Hematopoietic multipotent progenitor cell treated with erythropoietin and hydrocortisone succinate and interleukin-3 and kit ligand, for 8 days (in vitro differentiated cells): ENCODE data around the gene EMB.
"Not testable (repeated sequence)": the region's sequence is repeated elsewhere in the genome, so short reads cannot be mapped to it uniquely, and the experiment has no call there.

Experiments used
- DNase-seq: peaks from one replicate; pipeline ENCODE4 v3.0.0-alpha.2; 2015

Gene EMB

DNA sequence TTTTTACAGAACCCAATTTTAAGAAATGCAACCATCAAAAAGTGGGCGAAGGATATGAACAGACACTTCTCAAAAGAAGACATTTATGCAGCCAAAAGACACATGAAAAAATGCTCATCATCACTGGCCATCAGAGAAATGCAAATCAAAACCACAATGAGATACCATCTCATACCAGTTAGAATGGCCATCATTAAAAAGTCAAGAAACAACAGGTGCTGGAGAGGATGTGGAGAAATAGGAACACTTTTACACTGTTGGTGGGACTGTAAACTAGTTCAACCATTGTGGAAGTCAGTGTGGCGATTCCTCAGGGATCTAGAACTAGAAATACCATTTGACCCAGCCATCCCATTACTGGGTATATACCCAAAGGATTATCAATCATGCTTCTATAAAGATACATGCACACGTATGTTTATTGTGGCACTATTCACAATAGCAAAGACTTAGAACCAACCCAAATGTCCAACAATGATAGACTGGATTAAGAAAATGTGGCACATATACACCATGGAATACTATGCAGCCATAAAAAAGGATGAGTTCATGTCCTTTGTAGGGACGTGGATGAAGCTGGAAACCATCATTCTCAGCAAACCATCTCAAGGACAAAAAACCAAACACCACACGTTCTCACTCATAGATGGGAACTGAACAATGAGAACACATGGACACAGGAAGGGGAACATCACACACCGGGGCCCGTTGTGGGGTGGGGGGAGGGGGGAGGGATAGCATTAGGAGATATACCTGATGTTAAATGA is 19.7 kb downstream of the EMB start:
- not testable (repeated sequence) for DNase-seq

DNA sequence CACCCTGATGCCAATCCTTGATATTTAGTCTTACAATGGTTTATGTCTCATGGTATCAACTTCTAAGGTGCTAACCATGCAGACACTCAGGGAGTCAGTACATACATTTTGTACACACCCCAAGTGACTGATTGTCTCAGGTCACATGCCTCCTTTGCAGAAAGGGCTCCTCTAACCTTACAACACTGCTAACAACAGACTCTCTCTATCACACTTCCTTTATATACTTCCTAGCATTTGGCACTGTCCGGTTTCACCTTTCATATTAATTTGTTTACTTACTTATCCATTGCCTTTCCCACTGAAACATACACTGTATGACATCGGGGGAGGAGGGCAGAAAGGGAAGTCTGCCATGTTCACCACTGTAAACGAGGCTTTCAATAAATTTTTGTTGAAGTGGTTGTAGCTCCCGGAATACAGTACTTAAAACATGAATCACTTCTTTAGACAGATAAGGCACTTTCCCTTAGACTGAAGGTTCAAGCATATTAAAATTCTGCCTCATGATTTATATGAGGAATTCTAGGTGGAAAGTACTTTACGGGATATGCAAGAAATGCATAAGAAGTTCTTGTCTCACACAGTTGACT is 20.6 kb downstream of the EMB start:
- no peak for DNase-seq

DNA sequence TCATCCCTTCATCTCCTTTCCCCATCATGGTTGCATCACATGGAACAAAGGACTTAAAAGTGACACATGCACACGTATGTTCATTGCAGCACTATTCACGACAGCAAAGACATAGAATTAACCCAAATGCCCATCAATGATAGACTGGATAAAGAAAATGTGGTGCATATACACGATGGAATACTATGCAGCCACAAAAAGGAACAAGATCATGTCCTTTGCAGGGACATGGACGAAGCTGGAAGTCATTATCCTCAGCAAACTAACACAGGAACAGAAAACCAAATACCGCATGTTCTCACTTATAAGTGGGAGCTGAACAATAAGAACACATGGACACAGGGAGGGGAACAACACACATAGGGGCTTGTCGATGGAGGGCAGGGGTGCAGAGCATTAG is 21.4 kb downstream of the EMB start:
- DNase-seq: not testable (repeated sequence)

DNA sequence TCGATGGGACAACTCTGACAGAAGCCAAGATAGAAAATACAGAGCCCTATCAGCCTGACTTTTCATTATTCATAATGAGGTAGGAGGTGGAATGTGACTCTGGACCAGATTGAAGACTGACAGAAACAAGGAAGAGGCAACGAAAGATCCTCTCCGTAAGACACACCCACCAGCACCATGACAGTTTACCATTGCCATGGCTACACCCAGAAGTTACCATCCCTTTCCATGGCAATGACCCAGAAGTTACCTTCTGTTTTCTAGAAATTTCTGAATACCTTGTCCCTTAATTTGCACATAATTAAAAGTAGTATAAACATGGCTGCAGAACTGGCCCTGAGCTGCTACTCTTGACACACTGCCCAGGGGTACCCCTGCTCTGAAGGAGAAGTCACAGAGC is 24.5 kb downstream of the EMB start:
- DNase-seq: not testable (repeated sequence)

DNA sequence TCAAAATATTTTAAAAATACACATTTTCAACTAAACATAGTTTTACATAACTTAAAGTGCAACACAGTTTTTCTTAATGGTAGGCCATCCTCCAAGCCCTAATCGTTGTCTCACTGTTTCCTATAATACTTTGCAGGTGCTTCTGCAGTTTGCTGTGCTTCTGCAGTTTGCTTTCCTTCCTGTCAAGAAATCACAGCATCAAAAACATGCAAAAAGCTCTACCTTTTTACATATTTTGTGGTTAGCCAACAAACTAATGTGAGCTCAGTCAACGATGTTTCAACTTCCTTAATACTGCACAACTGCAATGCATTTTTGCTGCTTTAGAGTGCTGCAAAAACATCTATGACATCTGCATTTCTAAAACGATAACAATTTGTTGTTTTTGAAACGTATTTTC is 25.2 kb downstream of the EMB start:
- no peak for DNase-seq

DNA sequence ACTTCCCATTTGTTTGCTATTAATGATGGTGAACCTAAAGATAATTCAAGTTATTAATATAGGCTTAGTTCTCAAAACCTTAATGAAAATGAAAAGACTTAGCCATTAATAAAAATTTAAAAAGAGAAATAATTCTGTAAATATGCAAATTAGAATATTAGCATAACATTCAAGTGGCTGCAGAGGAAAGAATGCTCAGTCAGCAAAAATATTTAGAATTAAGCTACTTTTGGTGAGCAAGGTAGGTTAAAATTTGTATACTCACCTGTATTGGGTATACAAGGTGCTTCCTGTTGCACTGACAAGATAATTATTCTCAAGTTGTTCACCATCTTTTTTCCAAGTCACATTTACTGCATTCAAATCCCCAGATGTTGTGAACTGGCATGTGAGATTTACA is 30.2 kb downstream of the EMB start:
- DNase-seq: not testable (repeated sequence)

DNA sequence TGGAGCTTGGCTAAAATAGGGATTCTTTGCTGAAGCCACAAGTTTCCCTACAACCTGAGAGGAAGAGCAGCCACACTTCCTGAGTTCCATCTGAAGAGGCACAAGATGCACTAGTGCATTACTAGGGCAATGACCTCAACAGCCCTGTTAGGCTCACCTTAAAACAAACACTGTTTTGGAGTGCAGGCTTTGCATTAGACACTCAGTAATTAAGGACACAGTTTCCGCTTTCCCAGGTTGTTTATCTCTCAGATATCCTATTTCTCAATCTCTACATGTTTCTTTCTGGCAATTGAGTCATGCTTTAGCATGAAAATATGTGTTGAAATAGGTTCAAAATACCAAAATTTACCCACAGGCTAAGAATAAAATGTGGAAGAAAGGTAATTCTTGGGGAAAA is 34.2 kb downstream of the EMB start:
- DNase-seq: no peak

DNA sequence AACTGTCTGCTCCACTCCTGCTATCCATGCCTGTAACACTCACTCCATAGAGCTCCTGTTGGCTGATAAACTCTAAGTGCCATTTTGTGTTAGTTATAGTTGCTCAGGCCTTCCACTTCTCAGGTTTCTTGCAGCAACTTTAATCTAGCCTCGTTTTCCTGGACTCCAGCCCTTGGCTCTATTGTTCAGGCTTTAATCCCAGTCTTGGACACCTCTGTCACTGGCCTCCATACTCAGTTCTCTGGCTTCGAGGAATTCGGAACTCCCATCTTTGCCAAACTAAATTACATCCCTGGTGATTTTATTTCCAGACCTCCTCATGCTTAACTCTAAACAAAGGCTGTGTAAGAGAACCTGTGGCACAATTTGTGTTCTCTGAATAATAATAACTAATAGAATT is 39.8 kb downstream of the EMB start:
- no peak for DNase-seq

DNA sequence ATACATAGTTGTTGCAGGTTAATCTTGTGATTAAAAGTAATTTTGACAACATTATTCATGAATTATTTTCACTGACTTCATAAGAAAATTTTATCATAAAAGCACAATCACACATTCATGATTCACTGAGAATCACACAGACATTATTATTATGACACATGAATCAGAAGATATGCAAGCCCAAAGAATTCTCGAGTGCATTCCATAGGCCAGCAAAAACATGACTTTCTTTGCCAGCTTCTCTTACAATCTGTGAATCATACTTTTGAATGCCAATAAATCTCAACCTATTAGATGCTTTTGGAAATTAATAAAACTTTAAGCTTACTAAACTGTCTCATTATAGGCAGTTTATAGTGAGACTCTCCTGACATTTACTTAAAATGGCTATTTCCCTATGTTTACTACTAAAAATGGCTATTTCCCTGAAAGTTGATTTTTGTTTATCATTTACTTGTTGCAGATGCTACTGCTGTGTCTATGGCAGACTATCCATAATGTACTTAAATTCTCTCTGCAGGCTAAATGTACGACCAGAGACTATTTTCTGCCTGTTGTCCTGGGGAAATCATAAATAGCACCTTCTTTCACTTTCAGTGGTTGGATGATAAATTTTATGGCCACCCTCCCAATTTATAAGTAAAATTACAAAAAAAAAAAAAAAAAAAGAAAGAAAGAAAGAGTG is 47.0 kb downstream of the EMB start:
- DNase-seq: not testable (repeated sequence)

DNA sequence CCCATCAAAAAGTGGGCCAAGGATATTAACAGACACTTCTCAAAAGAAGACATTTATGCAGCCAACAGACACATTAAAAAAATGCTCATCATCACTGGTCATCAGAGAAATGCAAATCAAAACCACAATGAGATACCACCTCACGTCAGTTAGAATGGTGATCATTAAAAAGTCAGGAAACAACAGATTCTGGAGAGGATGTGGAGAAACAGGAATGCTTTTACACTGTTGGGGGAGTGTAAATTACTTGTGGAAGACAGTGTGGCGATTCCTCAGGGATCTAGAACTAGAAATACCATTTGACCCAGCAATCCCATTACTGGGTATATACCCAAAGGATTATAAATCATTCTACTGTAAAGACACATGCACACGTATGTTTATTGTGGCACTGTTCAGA is 48.8 kb downstream of the EMB start:
- not testable (repeated sequence) for DNase-seq

DNA sequence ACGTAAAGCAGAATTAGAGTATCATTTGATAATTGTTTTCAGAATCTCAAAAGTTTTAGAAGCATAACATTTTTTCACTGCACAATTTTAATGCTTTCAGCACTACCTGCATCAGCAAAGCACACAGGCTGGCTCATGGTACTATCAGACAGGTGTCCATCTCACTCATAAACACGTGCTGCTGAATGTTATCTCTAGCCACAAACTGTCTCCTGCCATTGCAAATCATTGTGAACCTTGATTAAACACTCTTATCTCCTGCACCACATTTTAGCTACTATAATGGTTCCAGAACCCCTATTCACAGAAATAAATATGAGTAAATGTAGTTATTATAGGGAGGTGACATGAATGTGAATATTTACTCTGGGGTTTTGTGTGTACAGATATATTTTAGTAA is 56.7 kb downstream of the EMB start:
- DNase-seq: peak; percentile 87

DNA sequence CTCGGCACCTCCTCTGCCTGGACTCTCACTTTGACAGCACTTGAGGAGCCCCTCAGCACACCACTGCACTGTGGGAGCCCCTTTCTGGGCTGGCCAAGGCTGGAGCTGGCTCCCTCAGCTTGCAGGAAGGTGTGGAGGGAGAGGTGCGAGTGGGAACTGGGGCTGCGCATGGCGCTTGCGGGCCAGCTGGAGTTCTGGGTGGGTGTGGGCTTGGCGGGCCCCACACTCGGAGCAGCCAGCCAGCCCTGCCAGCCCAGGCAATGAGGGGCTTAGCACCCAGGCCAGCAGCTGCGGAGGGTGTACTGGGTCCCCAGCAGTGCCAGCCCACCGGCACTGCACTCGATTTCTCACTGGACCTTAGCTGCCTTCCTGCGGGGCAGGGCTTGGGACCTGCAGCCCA is 64.4 kb downstream of the EMB start:
- DNase-seq: not testable (repeated sequence)

DNA sequence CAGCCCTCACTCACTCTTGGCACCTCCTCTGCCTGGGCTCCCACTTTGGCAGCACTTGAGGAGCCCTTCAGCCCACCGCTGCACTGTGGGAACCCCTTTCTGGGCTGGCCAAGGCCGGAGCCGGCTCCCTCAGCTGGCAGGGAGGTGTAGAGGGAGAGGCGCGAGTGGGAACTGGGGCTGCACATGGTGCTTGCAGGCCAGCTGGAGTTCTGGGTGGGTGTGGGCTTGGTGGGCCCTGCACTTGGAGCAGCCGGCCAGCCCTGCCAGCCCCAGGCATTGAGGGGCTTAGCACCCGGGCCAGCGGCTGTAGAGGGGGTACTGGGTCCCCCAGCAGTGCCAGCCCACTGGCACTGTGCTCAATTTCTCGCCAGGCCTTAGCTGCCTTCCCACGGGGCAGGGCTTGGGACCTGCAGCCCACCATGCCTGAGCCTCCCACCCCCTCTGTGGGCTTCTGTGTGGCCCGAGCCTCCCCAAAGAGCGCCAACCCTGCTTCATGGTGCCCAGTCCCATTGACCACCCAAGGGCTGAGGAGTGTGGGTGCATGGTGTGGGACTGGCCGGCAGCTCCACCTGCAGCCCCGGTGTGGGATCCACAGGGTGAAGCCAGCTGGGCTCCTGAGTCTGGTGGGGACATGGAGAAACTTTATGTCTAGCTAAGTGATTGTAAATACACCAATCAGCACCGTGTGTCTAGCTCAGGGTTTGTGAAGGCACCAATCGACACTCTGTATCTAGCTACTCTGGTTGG is 71.6 kb downstream of the EMB start:
- not testable (repeated sequence) for DNase-seq

DNA sequence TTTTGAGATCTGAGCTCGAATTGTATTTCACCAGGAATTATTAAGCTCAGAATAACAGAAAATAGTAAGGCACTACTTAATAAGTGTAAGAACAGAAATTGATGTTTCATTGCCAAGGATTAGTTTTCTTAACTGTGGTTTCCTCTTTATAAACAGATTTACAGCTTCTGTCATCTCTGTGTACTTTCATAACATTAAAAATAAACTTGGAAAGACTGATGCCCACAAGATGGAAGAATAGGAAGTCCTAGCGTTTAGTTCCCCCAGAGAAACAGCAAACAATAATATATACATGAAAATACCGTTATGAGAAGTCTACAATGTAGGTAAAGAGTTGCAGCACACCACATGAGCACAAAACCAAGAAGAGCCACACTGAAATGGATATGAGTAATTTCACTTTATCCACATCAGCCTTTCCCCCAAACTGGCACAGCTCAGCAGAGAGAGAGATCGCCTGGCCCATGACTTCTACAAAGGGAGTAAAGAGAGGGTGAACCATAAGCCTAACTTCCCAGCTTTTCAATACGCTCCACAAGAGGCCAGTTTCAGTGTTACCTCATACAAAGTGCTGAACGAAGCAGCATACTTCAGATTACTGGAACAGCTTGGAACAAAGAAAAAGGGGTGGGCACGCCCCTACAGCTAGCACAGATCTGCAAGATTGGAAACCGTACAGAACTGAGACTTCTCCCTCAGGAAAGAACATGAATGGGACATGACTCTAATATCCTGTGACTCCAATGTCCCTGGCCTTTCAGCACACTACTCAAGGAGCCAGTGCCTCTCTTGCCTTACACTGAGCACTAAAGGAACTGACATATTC is 75.4 kb downstream of the EMB start:
- no peak for DNase-seq

DNA sequence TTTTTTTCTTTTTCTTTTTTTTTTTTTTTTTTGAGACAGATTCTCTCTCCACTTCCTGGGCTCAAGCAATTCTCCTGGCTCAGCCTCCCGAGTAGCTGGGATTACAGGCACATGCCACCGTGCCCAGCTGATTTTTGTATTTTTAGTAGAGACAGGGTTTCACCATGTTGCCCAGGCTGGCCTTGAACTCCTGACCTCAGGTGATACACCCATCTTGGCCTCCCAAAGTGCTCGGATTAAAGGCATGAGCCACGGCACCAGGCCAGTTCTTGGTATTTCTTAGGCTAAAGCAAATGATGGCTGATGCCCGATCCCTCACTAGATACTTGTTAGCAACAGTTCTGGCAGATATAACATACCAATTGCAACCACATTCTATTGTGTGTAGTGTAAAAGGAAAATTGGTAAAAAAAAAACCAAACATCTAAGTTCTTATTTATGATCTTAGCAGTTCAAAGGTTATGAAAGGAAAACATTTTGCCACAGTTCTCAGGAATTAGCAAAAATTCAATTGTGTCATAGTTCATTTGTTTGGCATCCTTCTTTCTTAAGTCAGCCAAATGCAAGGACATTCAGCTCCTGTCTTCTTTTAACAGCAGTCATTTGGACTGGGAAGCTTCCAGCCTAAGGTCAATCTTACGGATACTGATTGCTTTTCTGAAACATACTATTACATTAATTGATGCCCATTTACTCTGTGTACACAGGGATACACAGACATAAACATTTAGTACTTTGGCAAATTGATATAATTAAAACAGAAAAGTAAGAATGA is 76.4 kb downstream of the EMB start:
- not testable (repeated sequence) for DNase-seq

DNA sequence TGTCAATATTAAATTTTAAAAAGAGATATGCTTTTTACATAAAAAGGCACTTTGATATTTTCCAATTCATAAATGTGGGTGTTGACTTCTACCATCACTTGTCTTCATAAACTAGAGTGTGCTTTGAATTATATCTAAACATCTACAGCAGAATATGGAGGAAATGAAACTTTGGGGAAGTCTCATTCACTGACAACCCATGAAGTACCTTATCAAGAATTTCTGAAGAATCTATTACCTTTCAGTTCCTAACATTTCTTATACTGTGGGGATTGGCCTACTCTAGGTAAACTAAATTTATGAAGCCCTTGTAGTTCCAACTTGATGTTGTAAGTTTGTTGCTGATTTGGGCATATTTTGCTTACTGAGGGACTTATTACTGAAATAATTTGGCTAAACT is 81.9 kb downstream of the EMB start:
- no peak for DNase-seq

DNA sequence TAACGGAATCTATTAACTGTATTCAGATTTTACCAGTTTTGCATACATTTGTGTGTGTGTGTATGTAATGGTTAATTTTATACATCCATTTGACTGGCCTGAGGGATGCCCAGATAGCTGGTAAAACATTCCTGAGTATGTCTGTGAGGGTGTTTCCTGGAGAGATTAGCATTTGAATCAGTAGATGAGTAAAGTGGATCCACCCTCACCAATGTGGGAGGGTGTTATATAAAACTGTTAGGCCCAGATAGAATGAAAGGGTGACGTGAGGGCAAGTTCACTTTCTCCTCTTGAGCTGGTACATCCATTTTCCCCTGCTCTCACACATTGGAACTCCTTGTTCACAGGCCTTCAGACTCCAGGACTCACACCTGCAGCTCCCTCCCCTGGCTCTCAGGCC is 88.7 kb downstream of the EMB start:
- peak; percentile 61 for DNase-seq
